ENCODE measurements around the gene LRRC3. TPM values are rescaled to one million over a fixed set of nuclear protein-coding genes. Genes with fewer than 3 reads are reported as not detected.
"Not testable (repeated sequence)": the region's sequence is repeated elsewhere in the genome, so short reads cannot be mapped to it uniquely, and the experiment has no call there.

Gene LRRC3
- total RNA-seq, 2 donors from 2014 or later: 2.0 to 2.7 TPM

DNA sequence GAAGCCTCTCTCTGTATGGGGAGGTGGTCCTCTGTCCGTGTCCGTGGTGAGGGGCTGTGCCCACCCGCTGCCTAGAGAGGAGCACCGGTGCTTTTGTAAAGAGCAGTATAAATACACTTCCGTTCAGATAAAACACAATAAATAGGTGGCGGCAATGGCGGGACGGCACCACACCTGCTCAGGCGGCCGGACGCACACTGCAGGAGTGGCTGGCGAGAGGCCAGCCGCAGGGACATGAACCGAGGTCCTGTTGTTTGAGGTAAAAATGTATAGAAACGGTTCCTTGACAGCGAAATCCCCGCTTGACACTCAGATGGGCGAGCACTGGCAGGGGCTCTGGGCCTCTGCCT, 43.9 kb downstream of the LRRC3 start:
- TF ChIP-seq, protein P1, sequence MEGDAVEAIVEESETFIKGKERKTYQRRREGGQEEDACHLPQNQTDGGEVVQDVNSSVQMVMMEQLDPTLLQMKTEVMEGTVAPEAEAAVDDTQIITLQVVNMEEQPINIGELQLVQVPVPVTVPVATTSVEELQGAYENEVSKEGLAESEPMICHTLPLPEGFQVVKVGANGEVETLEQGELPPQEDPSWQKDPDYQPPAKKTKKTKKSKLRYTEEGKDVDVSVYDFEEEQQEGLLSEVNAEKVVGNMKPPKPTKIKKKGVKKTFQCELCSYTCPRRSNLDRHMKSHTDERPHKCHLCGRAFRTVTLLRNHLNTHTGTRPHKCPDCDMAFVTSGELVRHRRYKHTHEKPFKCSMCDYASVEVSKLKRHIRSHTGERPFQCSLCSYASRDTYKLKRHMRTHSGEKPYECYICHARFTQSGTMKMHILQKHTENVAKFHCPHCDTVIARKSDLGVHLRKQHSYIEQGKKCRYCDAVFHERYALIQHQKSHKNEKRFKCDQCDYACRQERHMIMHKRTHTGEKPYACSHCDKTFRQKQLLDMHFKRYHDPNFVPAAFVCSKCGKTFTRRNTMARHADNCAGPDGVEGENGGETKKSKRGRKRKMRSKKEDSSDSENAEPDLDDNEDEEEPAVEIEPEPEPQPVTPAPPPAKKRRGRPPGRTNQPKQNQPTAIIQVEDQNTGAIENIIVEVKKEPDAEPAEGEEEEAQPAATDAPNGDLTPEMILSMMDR (IDR thresholded peaks at IDR 0.05): no peak
- H3K27me3 ChIP-seq: no peaks in the 10 kb centered on the region
- intact Hi-C loops (cut with DNase I): no loop called here
- H3K4me3 ChIP-seq: no peak overlapping the region
- no peak for DNase-seq
- no peaks in the 10 kb centered on the region for H3K9me3 ChIP-seq
- H3K27ac ChIP-seq: no peak overlapping the region
- H3K36me3 ChIP-seq: no peaks in the 10 kb centered on the region
- H3K9ac ChIP-seq (ENCODE audit: low read depth in 2 of 2, low read length in 2 of 2): no peak overlapping the region
- H3K4me1 ChIP-seq: no peaks in the 10 kb centered on the region

DNA sequence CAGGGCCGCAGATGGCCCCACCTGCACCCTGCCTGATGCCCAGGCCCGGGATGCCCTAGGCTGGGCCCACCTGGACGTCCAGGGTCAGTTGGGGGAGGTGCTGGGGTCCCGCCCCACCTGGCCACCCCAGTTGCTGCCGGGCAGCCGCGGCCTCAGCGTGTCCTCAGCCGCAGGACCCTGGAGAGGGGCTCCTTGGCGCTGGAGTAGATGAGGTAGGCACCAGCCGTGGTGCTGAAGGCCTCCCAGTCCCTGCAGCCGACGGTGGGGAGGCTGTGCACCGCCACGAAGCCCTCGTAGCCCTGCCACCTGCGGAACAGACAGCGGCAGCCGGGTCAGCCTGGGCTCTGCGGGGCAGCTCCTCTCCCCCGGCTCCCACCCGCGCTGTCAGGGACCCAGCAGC, 44.3 kb downstream of the LRRC3 start:
- intact Hi-C loops (cut with DNase I): no loop called here
- Histone ChIP-seq H3K4me1 (no peaks in the 10 kb centered on the region), H3K9ac (ENCODE audit: low read depth in 2 of 2, low read length in 2 of 2) (no peak overlapping the region), H3K27me3 (no peaks in the 10 kb centered on the region), H3K9me3 (no peaks in the 10 kb centered on the region), H3K36me3 (no peaks in the 10 kb centered on the region), H3K4me3 (no peak overlapping the region), H3K27ac (no peak overlapping the region)
- no peak for DNase-seq
- TF ChIP-seq, protein P1 (IDR thresholded peaks at IDR 0.05): no peak

DNA sequence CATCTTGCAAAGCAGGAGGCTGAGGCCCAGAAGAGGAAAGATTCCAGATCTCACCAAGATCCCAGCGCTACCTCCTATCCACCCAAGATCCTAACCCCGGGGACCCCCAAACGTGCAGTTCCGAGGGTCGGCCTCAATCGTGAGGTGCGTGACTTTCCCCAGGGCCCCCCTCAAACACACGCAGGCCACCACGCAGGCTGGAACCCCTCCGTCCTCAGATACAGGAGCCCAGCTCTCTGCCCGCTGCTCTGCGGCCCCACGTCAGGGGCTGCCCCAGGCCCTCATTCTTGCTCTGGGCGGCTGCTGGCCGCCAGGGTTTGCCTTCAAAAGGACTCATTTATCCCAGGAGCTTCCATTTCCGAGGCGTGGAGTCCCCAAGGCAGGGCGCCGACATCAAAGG, 44.8 kb downstream of the LRRC3 start:
- TF ChIP-seq, protein P1 (IDR thresholded peaks at IDR 0.05): no peak
- intact Hi-C loops (cut with DNase I): no loop called here
- H3K4me3 ChIP-seq: no peak overlapping the region
- H3K4me1 ChIP-seq: no peaks in the 10 kb centered on the region
- H3K9me3 ChIP-seq: no peaks in the 10 kb centered on the region
- no peak overlapping the region for H3K9ac ChIP-seq (ENCODE audit: low read depth in 2 of 2, low read length in 2 of 2)
- no peak overlapping the region for H3K27ac ChIP-seq
- H3K27me3 ChIP-seq: no peaks in the 10 kb centered on the region
- no peaks in the 10 kb centered on the region for H3K36me3 ChIP-seq
- no peak for DNase-seq

DNA sequence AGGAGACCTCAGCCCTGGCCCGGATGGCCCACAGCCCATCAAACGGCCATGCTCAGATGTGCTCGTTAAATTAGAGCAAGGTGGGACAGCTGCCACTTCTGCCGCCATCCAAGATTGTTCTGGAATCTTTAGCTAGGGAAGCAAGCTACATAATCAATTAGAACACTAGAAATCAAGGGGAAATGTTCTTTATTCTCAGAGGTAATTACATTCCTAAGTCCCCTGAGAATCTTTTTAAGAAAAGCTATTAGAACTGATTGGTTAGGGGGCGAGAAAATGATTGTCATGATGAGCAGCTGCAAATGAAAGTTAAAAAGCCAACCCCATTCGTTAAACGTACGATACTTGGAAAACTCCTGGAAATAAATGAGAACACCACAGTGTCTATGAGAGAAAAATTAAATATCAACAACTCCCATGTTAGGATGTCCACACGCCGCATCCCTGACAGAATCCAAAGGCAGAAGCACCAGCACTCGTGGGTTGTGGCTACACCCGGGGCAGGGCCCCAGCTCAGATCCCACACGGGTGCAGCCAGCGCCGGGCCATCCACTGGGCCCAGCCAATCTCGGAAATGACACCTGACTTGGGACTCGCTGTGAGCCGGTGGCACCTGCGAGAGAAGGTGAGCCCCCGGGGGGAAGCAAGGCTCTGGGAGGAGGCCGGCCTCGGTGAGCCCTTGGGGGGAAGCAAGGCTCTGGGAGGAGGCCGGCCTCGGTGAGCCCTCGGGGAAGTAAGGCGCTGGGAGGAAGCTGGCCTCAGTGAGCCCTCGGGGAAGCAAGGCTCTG, 47.1 kb downstream of the LRRC3 start:
- TF ChIP-seq, protein P1 (IDR thresholded peaks at IDR 0.05): no peak
- Histone ChIP-seq H3K9ac (ENCODE audit: low read depth in 2 of 2, low read length in 2 of 2) (no peak overlapping the region), H3K27ac (no peak overlapping the region), H3K36me3 (no peaks in the 10 kb centered on the region), H3K4me1 (no peaks in the 10 kb centered on the region), H3K4me3 (no peak overlapping the region), H3K27me3 (no peaks in the 10 kb centered on the region), H3K9me3 (no peaks in the 10 kb centered on the region)
- no peak for DNase-seq
- intact Hi-C loops (cut with DNase I): no loop called here

DNA sequence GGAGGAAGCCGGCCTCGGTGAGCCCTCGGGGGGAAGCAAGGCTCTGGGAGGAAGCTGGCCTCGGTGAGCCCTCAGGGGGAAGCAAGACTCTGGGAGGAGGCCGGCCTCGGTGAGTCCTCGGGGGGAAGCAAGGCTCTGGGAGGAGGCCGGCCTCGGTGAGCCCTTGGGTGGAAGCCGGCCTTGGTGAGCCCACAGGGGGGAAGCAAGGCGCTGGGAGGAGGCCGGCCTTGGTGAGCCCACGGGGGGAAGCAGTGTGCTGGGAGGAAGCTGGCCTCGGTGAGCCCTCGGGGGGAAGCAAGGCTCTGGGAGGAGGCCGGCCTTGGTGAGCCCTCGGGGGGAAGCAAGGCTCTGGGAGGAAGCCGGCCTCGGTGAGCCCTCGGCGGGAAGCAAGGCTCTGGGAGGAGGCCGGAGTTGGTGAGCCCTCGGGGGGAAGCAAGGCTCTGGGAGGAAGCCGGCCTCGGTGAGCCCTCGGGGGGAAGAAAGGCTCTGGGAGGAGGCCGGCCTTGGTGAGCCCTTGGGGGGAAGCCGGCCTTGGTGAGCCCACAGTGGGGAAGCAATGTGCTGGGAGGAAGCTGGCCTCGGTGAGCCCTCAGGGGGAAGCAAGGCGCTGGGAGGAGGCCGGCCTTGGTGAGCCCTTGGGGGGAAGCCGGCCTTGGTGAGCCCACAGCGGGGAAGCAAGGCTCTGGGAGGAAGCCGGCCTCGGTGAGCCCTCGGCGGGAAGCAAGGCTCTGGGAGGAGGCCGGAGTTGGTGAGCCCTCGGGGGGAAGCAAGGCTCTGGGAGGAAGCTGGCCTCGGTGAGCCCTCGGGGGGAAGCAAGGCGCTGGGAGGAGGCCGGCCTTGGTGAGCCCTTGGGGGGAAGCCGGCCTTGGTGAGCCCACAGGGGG, 47.9 kb downstream of the LRRC3 start:
- H3K9me3 ChIP-seq; H3K27me3 ChIP-seq; intact Hi-C loops (cut with DNase I); H3K9ac ChIP-seq (ENCODE audit: low read depth in 2 of 2, low read length in 2 of 2); DNase-seq; H3K4me1 ChIP-seq; H3K4me3 ChIP-seq; H3K27ac ChIP-seq; H3K36me3 ChIP-seq: not testable (repeated sequence)
